ENCODE data around the gene AP5B1.
A peak's percentile ranks its signal among the peaks of the same experiment; 100 is the strongest.

DNA sequence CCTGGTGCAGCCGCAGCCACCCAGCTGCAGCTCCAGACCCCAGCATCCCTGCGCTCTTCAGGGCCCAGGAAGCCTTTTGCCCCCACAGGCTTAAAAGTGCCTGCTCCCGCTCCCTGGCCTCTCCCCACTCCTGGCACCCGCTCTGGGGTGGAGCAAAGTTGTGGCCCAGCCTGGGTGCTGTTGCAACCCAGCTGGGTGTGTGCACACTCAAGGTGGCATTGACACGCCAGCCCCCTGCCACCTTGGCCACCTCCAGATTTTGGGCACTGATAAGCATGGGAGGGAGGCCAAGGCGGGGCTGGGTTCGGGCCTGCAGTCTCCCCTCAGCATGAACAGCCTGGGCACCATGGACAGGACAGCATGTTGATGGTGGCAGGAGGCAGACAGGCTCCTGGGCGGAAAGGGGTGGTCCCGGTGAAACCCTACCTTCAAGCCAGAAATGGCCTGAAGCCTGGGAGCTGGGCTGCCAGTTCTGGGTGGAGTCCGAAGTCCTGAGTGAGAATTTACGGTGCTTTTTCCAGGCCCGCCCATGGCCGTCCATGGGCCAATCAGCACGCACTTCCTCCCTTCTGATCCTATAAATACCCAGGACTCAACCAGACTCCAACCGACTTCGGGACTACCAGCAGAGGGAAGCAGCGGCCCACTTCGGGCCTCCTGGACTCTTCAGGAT lies 36.6 kb downstream of the AP5B1 start:
- TF ChIP-seq, protein P1, sequence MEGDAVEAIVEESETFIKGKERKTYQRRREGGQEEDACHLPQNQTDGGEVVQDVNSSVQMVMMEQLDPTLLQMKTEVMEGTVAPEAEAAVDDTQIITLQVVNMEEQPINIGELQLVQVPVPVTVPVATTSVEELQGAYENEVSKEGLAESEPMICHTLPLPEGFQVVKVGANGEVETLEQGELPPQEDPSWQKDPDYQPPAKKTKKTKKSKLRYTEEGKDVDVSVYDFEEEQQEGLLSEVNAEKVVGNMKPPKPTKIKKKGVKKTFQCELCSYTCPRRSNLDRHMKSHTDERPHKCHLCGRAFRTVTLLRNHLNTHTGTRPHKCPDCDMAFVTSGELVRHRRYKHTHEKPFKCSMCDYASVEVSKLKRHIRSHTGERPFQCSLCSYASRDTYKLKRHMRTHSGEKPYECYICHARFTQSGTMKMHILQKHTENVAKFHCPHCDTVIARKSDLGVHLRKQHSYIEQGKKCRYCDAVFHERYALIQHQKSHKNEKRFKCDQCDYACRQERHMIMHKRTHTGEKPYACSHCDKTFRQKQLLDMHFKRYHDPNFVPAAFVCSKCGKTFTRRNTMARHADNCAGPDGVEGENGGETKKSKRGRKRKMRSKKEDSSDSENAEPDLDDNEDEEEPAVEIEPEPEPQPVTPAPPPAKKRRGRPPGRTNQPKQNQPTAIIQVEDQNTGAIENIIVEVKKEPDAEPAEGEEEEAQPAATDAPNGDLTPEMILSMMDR (IDR thresholded peaks at IDR 0.05): peak; percentile 39
- TF ChIP-seq EZH2 (IDR thresholded peaks at IDR 0.05) (no peak), EZH2phosphoT487 (IDR thresholded peaks at IDR 0.05) (no peak)
